Liver (tissue), 3 donors: Measurements from ENCODE around the gene PRAMEF1.

ENCODE experiments used
- CTCF ChIP-seq: fragments of 150-350 bp; IDR thresholded peaks from 2 replicates; pipeline ENCODE4 v1.5.1; 2017; ENCODE audit warnings: improper control_type of control experiment, low read depth, low read length; ENCODE audit not compliant: missing input control
- EGR1 ChIP-seq, 2 donors: IDR thresholded peaks; 2 replicates each; pipeline ENCODE4 v1.6.1; 2016 to 2018; ENCODE audit warnings: antibody characterized with exemption in 2 of 2, low read depth in 2 of 2
- FOXA1 ChIP-seq: IDR thresholded peaks from 2 replicates; pipeline ENCODE4 v1.6.1; 2016; ENCODE audit warnings: antibody characterized with exemption
- GABPA ChIP-seq, 2 donors: IDR thresholded peaks in 1 of 2; conservative IDR thresholded peaks in 1 of 2; 2 replicates each; pipeline ENCODE4 v1.6.1; 2016; ENCODE audit warnings: antibody characterized with exemption in 2 of 2, mild to moderate bottlenecking in 1 of 2, moderate library complexity in 1 of 2
- HNF4A ChIP-seq, 2 donors: conservative IDR thresholded peaks; 2 replicates each; pipeline ENCODE4 v1.6.1; 2016; ENCODE audit warnings: antibody characterized with exemption in 2 of 2, mild to moderate bottlenecking in 2 of 2
- JUND ChIP-seq, 2 donors: IDR thresholded peaks; 2 replicates each; pipeline ENCODE4 v1.6.1; 2016; ENCODE audit warnings: antibody characterized with exemption in 2 of 2
- MAX ChIP-seq: IDR thresholded peaks from 2 replicates; pipeline ENCODE4 v1.6.1; 2016; ENCODE audit warnings: antibody characterized with exemption
- NR2F2 ChIP-seq: IDR thresholded peaks from 2 replicates; pipeline ENCODE4 v1.6.1; 2016; ENCODE audit warnings: antibody characterized with exemption
- RAD21 ChIP-seq, 2 donors: IDR thresholded peaks; 2 replicates each; pipeline ENCODE4 v1.6.1; 2016; ENCODE audit warnings: antibody characterized with exemption in 2 of 2, mild to moderate bottlenecking in 2 of 2
- REST ChIP-seq: IDR thresholded peaks from 2 replicates; pipeline ENCODE4 v1.6.1; 2016; ENCODE audit warnings: antibody characterized with exemption, mild to moderate bottlenecking
- SP1 ChIP-seq: IDR thresholded peaks from 2 replicates; pipeline ENCODE4 v1.6.1; 2018; ENCODE audit warnings: antibody characterized with exemption, mild to moderate bottlenecking
- TAF1 ChIP-seq: conservative IDR thresholded peaks from 2 replicates; pipeline ENCODE4 v1.6.1; 2016; ENCODE audit warnings: antibody characterized with exemption, mild to moderate bottlenecking
- YY1 ChIP-seq: IDR thresholded peaks from 2 replicates; pipeline ENCODE4 v1.6.1; 2016; ENCODE audit warnings: antibody characterized with exemption, mild to moderate bottlenecking
- TF ChIP-seq, protein P1 (sequence below): IDR thresholded peaks from 2 replicates; pipeline ENCODE4 v1.6.1; 2016; ENCODE audit warnings: antibody characterized with exemption
- donor health status: healthy.
- donor health status: healthy.

- no peak for TF ChIP-seq CTCF
- no peak for TF ChIP-seq MAX
- TF ChIP-seq REST: no peak
- no peak for TF ChIP-seq TAF1
- TF ChIP-seq SP1: no peak
- TF ChIP-seq RAD21 (IDR thresholded peaks at IDR 0.05): no peak
- TF ChIP-seq, protein P1, sequence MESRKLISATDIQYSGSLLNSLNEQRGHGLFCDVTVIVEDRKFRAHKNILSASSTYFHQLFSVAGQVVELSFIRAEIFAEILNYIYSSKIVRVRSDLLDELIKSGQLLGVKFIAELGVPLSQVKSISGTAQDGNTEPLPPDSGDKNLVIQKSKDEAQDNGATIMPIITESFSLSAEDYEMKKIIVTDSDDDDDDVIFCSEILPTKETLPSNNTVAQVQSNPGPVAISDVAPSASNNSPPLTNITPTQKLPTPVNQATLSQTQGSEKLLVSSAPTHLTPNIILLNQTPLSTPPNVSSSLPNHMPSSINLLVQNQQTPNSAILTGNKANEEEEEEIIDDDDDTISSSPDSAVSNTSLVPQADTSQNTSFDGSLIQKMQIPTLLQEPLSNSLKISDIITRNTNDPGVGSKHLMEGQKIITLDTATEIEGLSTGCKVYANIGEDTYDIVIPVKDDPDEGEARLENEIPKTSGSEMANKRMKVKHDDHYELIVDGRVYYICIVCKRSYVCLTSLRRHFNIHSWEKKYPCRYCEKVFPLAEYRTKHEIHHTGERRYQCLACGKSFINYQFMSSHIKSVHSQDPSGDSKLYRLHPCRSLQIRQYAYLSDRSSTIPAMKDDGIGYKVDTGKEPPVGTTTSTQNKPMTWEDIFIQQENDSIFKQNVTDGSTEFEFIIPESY: no peak
- no peak for TF ChIP-seq JUND (IDR thresholded peaks at IDR 0.05)
- TF ChIP-seq HNF4A (conservative IDR thresholded peaks at IDR 0.05): no peak
- no peak for TF ChIP-seq GABPA (IDR thresholded peaks at IDR 0.05 in 1 of 2, conservative IDR thresholded peaks at IDR 0.05 in 1 of 2)
- no peak for TF ChIP-seq EGR1 (IDR thresholded peaks at IDR 0.05; ENCODE audit: low read depth in 2 of 2)
- TF ChIP-seq YY1: no peak
- TF ChIP-seq NR2F2: no peak
- no peak for TF ChIP-seq FOXA1
These were observed 42.3 kb upstream of the PRAMEF1 start for GRCh38 chr1:12748778-12749355.
